H1 (cell line): ENCODE data around the gene AMOTL2. TPM values are rescaled to one million over a fixed set of nuclear protein-coding genes. Genes with fewer than 3 reads are reported as not detected.

ENCODE experiments used
- CHD1 ChIP-seq: IDR thresholded peaks from 2 replicates; pipeline ENCODE4 v1.6.1; 2012; ENCODE audit warnings: low read depth, low read length, improper control_type of control experiment
- CREB1 ChIP-seq: IDR thresholded peaks from 2 replicates; pipeline ENCODE4 v1.6.1; 2012; ENCODE audit warnings: inconsistent platforms
- GABPA ChIP-seq: IDR thresholded peaks from 2 replicates; pipeline ENCODE4 v1.6.1; 2011; ENCODE audit warnings: mild to moderate bottlenecking, low read length, moderate library complexity, borderline replicate concordance; ENCODE audit not compliant: insufficient read depth
- PHF8 ChIP-seq: fragments of 200-600 bp; sonication (generic); conservative IDR thresholded peaks from 2 replicates; pipeline ENCODE4 v1.7.1; 2012; ENCODE audit warnings: low read depth, mild to moderate bottlenecking, inconsistent platforms, low read length, moderate library complexity
- RBBP5 ChIP-seq: IDR thresholded peaks from 2 replicates; pipeline ENCODE4 v1.7.1; 2012; ENCODE audit warnings: low read depth, mild to moderate bottlenecking, inconsistent platforms, low read length, moderate library complexity, borderline replicate concordance
- RFX5 ChIP-seq: IDR thresholded peaks from 2 replicates; pipeline ENCODE4 v1.6.1; 2011; ENCODE audit warnings: low read depth, low read length, improper control_type of control experiment, borderline replicate concordance
- SAP30 ChIP-seq: fragments of 300-600 bp; sonication (generic); IDR thresholded peaks from 2 replicates; pipeline ENCODE4 v1.7.1; 2012; ENCODE audit warnings: low read length, moderate library complexity, mild to moderate bottlenecking, inconsistent platforms; ENCODE audit not compliant: insufficient read depth, insufficient replicate concordance
- SIX5 ChIP-seq: IDR thresholded peaks from 2 replicates; pipeline ENCODE4 v1.6.1; 2011; ENCODE audit warnings: mild to moderate bottlenecking, low read depth, low read length
- SP1 ChIP-seq: IDR thresholded peaks from 2 replicates; pipeline ENCODE4 v1.6.1; 2011; ENCODE audit warnings: low read depth, low read length
- SRF ChIP-seq: IDR thresholded peaks from 2 replicates; pipeline ENCODE4 v1.6.1; 2011; ENCODE audit warnings: mild to moderate bottlenecking, low read depth, low read length, moderate library complexity
- SUZ12 ChIP-seq: fragments of 200-600 bp; sonication (generic); IDR thresholded peaks from 2 replicates; pipeline ENCODE4 v1.6.1; 2012; ENCODE audit warnings: mild to moderate bottlenecking, inconsistent platforms, low read length, moderate library complexity, mixed read lengths
- TAF7 ChIP-seq: optimal IDR thresholded peaks from 2 replicates; pipeline ENCODE3; 2011; ENCODE audit warnings: low read depth, mild to moderate bottlenecking, inconsistent platforms, low read length, moderate library complexity, borderline replicate concordance
- TEAD4 ChIP-seq: IDR thresholded peaks from 2 replicates; pipeline ENCODE4 v1.6.1; 2012; ENCODE audit warnings: low read depth, low read length, inconsistent platforms, mixed read lengths
- polyA plus RNA-seq, 7 experiments: library from polyadenylated mRNA; depleted of rRNA in 3 of 7; stranded (reverse) in 5 of 7; unstranded in 2 of 7; fragments of >200 nt in 5 of 7; fragments of 200-250 nt in 2 of 7; gene quantifications; 1 replicate in 5 of 7; 2 replicates in 1 of 7; 4 replicates in 1 of 7; pipeline versions ENCODE4 v1.2.1 to v1.2.3, GENCODE V29; 2011 to 2013; ENCODE audit warnings: missing spikeins in 2 of 7, mixed read lengths in 2 of 7
- total RNA-seq: library from RNA; stranded (reverse); fragmentation: NEBNext Ultra II Directional; extraction: Animal tissue kit (Norgen Biotek cat#: 25700); gene quantifications from 2 replicates; pipeline ENCODE4 v1.2.1, GENCODE V29; 2021
- TF ChIP-seq, protein P1 (sequence below): IDR thresholded peaks from 2 replicates; pipeline ENCODE4 v1.6.1; 2012; ENCODE audit warnings: inconsistent platforms
- TF ChIP-seq, protein P2 (sequence below), 3 experiments: IDR thresholded peaks; 1 replicate in 2 of 3; 2 replicates in 1 of 3; pipeline versions ENCODE4 v1.5.1 to v1.6.1; 2011; ENCODE audit warnings: low read length in 3 of 3, mild to moderate bottlenecking in 3 of 3, inconsistent platforms in 2 of 3, low read depth in 1 of 3, moderate library complexity in 1 of 3; ENCODE audit not compliant: insufficient read depth in 1 of 3; ENCODE audit errors: control extremely low read depth in 1 of 3
- TF ChIP-seq, protein P3 (sequence below): IDR thresholded peaks from 2 replicates; pipeline ENCODE4 v1.6.1; 2012; ENCODE audit warnings: inconsistent platforms

Gene AMOTL2
- total and polyA plus RNA-seq, 2 of the 8 experiments (the other 6 are each of a cell fraction or from before 2014, with no cell fraction given) = 19.0 to 63.7 TPM

DNA sequence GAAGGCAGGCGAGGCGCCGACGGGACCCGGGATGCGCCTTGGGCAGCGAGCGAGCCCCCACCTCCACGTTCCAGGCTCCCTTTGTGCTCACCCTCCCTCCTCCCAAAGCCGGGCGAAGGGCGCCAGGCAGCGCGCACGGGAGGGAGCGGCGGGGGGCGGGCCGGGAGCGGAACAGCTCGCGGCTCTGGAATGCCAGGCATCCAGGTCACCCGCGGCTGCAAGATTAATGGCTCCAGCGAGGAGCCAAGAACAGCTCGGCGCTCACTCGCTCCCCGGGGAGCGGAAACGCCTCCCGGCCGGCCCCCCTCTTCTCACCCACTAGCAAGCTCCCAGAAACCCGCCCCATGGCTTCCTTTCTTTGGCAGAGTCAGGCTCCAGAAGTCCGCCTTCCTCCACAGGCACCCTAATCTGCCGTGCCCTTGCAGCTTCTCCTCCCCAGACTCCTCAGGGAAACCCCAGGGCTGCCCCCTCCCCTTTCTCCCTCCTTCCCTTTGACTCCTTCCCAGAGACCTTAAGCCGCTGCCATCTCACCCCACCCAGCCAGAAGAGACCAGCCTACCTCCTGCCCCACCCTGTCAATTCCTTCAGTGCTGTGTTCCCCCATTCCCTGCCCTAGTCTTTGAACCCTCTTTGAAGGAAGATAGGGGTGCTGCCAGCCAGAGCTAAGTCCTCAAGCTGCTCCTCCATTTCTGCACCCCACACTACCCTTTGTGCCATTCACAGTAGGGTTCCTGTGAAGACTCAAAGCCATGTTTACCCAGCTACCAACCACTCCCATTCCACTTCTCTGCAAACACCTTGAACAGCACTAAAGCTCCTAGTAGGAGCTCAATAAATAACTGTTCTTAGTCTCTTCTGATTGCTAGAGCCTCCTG lies 9.9 kb downstream of the AMOTL2 start (continued):
- TF ChIP-seq, protein P1, sequence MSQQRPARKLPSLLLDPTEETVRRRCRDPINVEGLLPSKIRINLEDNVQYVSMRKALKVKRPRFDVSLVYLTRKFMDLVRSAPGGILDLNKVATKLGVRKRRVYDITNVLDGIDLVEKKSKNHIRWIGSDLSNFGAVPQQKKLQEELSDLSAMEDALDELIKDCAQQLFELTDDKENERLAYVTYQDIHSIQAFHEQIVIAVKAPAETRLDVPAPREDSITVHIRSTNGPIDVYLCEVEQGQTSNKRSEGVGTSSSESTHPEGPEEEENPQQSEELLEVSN = peak; percentile 34; the same call in 1 of the 2 replicates
- TF ChIP-seq, protein P2, sequence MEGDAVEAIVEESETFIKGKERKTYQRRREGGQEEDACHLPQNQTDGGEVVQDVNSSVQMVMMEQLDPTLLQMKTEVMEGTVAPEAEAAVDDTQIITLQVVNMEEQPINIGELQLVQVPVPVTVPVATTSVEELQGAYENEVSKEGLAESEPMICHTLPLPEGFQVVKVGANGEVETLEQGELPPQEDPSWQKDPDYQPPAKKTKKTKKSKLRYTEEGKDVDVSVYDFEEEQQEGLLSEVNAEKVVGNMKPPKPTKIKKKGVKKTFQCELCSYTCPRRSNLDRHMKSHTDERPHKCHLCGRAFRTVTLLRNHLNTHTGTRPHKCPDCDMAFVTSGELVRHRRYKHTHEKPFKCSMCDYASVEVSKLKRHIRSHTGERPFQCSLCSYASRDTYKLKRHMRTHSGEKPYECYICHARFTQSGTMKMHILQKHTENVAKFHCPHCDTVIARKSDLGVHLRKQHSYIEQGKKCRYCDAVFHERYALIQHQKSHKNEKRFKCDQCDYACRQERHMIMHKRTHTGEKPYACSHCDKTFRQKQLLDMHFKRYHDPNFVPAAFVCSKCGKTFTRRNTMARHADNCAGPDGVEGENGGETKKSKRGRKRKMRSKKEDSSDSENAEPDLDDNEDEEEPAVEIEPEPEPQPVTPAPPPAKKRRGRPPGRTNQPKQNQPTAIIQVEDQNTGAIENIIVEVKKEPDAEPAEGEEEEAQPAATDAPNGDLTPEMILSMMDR (IDR thresholded peaks at IDR 0.05; ENCODE audit: control extremely low read depth in 1 of 3, insufficient read depth in 1 of 3, low read depth in 1 of 3, low read length in 3 of 3) = no peak
- no peak for TF ChIP-seq RFX5
- TF ChIP-seq TEAD4 = peak; percentile 98
- no peak; the same call in 1 of the 2 replicates for TF ChIP-seq RBBP5
- peak; percentile 77 for TF ChIP-seq SP1
- TF ChIP-seq SAP30 = no peak
- no peak for TF ChIP-seq TAF7
- TF ChIP-seq GABPA = no peak
- TF ChIP-seq, protein P3, sequence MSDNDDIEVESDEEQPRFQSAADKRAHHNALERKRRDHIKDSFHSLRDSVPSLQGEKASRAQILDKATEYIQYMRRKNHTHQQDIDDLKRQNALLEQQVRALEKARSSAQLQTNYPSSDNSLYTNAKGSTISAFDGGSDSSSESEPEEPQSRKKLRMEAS = no peak
- TF ChIP-seq PHF8 = peak; percentile 24; the same call in 1 of the 2 replicates
- TF ChIP-seq SUZ12 = no peak
- TF ChIP-seq CHD1 = no peak
- TF ChIP-seq SIX5 = no peak
- no peak for TF ChIP-seq SRF
- no peak for TF ChIP-seq CREB1
